Activated CD4-positive, alpha-beta T cell treated with anti-CD3 and anti-CD28 coated beads, Interleukin-2, amount 10 ng/mL, durations not matched to agents 24 days and 14 days (primary cell): ENCODE results near the gene TECPR1. TPM values are rescaled to one million over a fixed set of nuclear protein-coding genes. Genes with fewer than 3 reads are reported as not detected.

Experiments
- DNase-seq: peaks from one replicate; pipeline ENCODE4 v3.0.0; 2022
- H3K27ac Mint-ChIP-seq: one replicate; pipeline ENCODE4 v1.8.0; 2022; ENCODE audit warnings: mild to moderate bottlenecking, mixed read lengths
- H3K27me3 Mint-ChIP-seq: one replicate; pipeline ENCODE4 v1.8.0; 2022; ENCODE audit warnings: mixed read lengths
- H3K36me3 Mint-ChIP-seq: one replicate; pipeline ENCODE4 v1.8.0; 2022; ENCODE audit warnings: low read depth, mild to moderate bottlenecking, mixed read lengths
- H3K4me1 Mint-ChIP-seq: one replicate; pipeline ENCODE4 v1.8.0; 2021; ENCODE audit warnings: mixed read lengths
- H3K4me3 Mint-ChIP-seq: one replicate; pipeline ENCODE4 v1.8.0; 2022; ENCODE audit warnings: mild to moderate bottlenecking, moderate library complexity, mixed read lengths
- H3K9me3 Mint-ChIP-seq: one replicate; pipeline ENCODE4 v1.8.0; 2021; ENCODE audit warnings: mixed read lengths
- intact Hi-C: fragments of 100-400 bp; cut with micrococcal nuclease; formaldehyde crosslinking; loops from one replicate; pipeline ENCODE4 v1.15.1; 2023
- total RNA-seq: library from RNA; stranded (reverse); gene quantifications from 2 replicates; pipeline ENCODE4 v1.2.3, GENCODE V29; 2022

TECPR1 gene
- total RNA-seq, 1 donor from 2014 or later = 43.1 TPM

DNA sequence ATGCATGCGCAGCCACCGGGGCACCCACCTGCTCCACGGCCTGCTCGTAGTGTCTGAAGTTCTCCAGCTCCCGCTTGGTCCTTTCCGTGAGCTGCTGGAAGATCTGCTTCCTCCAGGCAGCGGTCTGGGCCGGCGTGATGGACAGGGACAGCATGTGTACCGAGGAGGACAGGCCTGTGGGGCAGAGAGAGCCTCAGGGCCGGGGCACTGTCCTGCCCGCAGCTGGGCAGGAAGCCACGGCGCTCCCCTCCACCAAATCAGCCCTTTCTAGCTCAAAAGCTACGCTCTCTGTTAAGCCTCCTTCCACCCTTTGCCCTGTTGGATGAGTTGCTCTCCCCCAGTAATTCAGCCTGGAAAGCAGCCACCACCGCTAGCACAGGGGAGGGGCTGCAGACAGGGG lies 19.2 kb downstream of the TECPR1 start:
- no peaks in the 10 kb centered on the region for H3K27me3 Mint-ChIP-seq
- intact Hi-C loops = no loop called here
- H3K9me3 Mint-ChIP-seq = no peaks in the 10 kb centered on the region
- no peak overlapping the region for H3K27ac Mint-ChIP-seq
- DNase-seq = no peak
- peaks cover 24% of the 10 kb centered on the region for H3K36me3 Mint-ChIP-seq
- no peaks in the 10 kb centered on the region for H3K4me1 Mint-ChIP-seq
- H3K4me3 Mint-ChIP-seq = no peak overlapping the region

DNA sequence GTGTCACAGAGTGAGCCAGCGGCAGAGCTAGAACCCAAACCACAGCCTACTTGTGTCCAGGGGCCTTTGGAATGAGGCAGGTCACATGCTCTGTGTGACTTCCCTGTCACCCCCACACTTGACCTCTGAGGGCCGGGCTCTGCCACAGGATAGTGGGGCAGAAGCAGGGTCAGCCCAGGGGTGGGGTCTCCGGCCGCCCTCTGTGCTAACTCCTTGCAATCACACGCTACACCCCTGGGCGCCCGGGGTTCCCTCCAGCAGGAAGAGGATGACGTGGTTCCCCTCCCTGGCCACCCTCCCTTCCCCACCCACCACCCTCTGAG lies 19.8 kb downstream of the TECPR1 start:
- Mint-ChIP-seq H3K9me3 (no peaks in the 10 kb centered on the region), H3K27ac (no peak overlapping the region), H3K4me3 (no peak overlapping the region), H3K36me3 (peaks cover 26% of the 10 kb centered on the region), H3K4me1 (no peaks in the 10 kb centered on the region), H3K27me3 (no peaks in the 10 kb centered on the region)
- intact Hi-C loops = no loop called here
- DNase-seq = no peak

DNA sequence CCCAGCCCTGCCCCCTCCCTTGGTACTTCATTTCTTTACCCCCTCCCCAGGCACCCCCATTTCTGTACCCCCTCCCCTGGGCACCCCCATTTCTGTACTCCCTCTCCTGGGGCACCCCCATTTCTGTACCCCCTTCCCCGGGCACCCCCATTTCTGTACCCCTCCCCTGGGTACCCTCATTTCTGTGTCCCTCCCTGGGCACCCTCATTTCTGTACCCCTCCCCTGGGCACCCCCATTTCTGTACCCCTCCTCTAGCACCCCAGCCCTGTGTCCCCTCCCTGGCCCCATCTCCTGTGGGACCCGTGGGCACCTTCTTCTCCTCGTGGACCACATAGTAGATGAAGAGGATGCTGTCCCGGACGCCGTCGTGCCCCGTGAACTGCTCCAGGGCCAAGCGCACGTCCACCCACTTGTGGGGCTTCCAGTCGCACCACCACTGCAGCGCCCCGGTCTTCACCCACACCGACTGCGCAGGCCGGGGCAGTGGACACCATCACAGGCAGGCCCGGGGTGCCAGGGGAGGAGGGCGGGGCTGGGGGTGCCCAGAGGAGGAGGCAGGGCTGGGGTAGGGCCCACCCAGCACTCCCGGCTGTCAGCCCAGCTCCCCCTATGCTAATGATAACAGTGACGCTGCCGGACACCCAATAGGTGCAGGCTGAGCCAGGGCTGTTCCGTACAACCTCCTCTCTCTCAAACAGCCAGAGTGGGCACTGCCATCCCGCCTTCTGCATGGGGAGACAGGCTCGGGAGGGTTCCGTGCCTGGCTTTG lies 20.4 kb downstream of the TECPR1 start:
- Mint-ChIP-seq H3K27me3 (no peaks in the 10 kb centered on the region), H3K9me3 (no peaks in the 10 kb centered on the region), H3K4me3 (no peak overlapping the region), H3K4me1 (no peaks in the 10 kb centered on the region), H3K27ac (no peak overlapping the region), H3K36me3 (peaks cover 25% of the 10 kb centered on the region)
- DNase-seq = no peak
- intact Hi-C loops = no loop called here

DNA sequence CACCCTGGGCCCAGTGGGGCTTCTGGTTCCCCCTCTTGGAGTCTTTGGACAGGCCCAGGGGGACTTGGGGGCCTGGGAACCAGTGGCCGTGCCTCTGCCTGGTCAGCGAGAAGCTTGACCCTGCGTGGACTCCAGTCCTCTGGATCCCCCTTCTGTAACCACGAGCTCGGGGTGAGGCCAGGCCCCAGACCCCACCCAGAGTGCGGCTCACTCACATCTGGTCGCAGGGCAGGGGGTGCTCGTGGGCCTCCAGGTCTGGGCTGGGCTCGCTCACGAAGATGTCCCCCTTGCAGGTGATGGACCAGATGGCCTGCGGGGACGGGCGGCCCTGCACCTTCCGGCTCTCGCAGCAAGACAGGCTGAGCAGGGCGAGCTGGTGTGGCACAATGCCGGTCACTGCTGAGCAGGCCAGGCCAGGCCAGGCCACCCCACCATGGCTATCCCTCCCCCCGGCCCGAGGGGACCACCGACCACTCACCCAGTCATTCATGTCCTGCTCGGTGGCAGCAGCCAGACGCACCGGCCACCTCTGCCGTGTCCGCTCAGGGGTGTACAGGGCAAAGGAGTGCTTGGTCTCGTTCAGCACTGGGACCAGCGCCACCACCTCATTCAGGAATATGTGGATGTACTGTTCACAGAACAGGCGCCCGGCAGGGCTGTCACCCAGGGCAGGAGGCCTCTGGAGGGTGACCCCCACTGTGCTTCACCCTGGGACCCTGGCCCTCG lies 21.1 kb downstream of the TECPR1 start:
- H3K4me1 Mint-ChIP-seq = no peaks in the 10 kb centered on the region
- H3K27me3 Mint-ChIP-seq = no peaks in the 10 kb centered on the region
- intact Hi-C loops = no loop called here
- no peak overlapping the region for H3K4me3 Mint-ChIP-seq
- no peak overlapping the region for H3K27ac Mint-ChIP-seq
- peaks cover 27% of the 10 kb centered on the region for H3K36me3 Mint-ChIP-seq
- no peak for DNase-seq
- no peaks in the 10 kb centered on the region for H3K9me3 Mint-ChIP-seq

DNA sequence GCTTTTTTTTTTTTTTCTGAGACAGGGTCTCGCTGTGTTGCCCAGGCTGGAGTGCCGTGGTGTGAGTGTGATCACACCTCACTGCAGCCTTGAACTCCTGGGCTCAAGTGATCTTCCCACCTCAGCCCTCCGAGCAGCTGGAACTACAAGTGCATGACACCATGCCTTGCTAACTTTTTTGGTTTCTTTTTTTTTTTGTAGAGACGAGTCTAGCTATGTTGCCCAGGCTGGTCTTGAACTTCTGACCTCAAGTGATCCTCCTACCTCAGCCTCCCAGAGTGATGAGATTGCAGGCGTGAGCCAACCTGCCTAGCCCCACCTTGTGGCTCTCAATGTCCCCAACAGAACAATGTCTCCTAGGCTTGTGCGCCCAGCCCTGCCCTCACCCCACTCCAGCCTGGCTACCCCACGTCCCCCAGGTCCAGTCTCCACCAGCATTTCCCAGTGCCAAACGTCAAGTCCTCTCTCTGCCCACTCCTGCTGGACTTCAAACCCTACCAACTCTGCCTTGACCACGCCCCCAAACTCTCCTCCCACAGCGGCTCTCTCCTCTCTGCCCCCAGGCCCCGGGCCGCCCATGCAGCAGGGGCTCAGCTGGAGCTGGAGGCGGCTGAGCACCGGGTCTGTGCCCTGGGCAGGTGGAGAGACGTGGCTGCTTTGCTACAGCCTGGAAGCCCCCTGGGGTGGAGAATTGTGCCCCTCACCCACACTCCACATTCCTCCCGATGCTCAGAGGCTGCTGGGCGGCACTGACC lies 21.9 kb downstream of the TECPR1 start:
- no peaks in the 10 kb centered on the region for H3K27me3 Mint-ChIP-seq
- intact Hi-C loops = no loop called here
- no peak overlapping the region for H3K4me3 Mint-ChIP-seq
- DNase-seq = no peak
- H3K9me3 Mint-ChIP-seq = no peaks in the 10 kb centered on the region
- H3K4me1 Mint-ChIP-seq = no peaks in the 10 kb centered on the region
- no peak overlapping the region for H3K27ac Mint-ChIP-seq
- H3K36me3 Mint-ChIP-seq = peaks cover 27% of the 10 kb centered on the region

DNA sequence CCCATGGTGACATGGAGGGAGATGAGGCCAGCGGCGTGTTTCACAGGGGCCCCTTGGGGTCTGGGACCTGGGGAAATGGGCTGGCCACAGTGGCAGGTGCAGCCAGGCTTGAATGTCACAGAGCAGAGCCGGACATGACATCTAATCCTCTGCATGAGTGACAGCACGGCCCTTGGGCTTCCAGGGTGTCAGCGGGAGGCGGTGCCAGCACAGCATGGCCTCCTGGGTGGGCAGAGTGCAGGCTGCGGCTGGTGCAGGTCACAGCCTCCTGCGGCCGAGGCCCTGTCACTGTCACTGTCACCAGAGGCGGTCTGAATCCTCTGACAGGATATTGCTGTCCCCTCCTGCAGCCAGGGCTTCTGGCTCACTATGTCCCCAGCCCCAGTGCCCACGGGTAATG lies 22.6 kb downstream of the TECPR1 start:
- intact Hi-C loops = no loop called here
- H3K27ac Mint-ChIP-seq = no peak overlapping the region
- no peak for DNase-seq
- H3K4me3 Mint-ChIP-seq = no peak overlapping the region
- H3K36me3 Mint-ChIP-seq = peaks cover 22% of the 10 kb centered on the region
- no peaks in the 10 kb centered on the region for H3K9me3 Mint-ChIP-seq
- H3K4me1 Mint-ChIP-seq = no peaks in the 10 kb centered on the region
- H3K27me3 Mint-ChIP-seq = no peaks in the 10 kb centered on the region

DNA sequence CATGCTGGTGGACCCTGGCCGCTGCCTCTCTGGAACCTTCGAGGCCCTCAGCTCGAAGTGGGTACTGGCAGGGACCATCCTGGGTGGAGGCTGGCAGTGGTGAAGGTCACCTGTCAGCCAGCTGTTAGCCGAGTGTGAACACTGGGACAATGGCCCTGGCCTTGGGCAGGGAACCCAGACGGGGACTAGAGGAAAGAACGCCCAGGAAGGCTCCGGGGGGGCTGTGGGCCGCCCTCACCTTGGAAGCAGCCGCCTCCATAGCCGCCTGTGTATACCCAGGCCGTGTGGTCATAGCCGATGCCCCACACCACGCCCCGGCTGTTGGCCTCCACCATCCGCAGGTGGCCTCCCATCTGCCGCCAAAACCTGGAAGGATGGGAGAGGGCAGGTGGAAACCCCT lies 23.2 kb downstream of the TECPR1 start:
- Mint-ChIP-seq H3K4me1 (no peaks in the 10 kb centered on the region), H3K27ac (no peak overlapping the region), H3K9me3 (no peaks in the 10 kb centered on the region), H3K27me3 (no peaks in the 10 kb centered on the region), H3K4me3 (no peak overlapping the region), H3K36me3 (peaks cover 20% of the 10 kb centered on the region)
- no peak for DNase-seq
- intact Hi-C loops = no loop called here

DNA sequence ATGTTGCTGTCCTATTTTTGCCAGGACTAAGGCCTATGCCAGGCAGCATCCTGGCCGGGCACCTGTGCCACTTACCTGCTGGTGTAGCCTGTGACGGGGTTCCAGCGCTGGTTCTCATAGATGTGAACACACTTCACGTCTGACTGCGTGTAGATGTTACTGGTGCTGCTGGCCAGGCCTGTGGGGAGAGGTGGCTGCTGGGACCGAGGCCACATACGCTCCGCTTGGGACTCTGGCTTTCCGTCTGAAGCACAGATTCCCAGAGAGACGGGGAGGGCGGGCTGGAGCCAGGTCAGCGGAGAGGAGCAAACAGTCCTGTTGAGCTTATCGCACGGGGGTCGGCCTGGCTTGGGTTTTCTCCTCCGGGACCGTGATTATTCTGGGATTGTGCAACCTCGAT lies 24.1 kb downstream of the TECPR1 start:
- no peak overlapping the region for H3K27ac Mint-ChIP-seq
- H3K36me3 Mint-ChIP-seq = peaks cover 21% of the 10 kb centered on the region
- intact Hi-C loops = no loop called here
- H3K9me3 Mint-ChIP-seq = no peaks in the 10 kb centered on the region
- DNase-seq = no peak
- no peaks in the 10 kb centered on the region for H3K4me1 Mint-ChIP-seq
- no peaks in the 10 kb centered on the region for H3K27me3 Mint-ChIP-seq
- H3K4me3 Mint-ChIP-seq = no peak overlapping the region

DNA sequence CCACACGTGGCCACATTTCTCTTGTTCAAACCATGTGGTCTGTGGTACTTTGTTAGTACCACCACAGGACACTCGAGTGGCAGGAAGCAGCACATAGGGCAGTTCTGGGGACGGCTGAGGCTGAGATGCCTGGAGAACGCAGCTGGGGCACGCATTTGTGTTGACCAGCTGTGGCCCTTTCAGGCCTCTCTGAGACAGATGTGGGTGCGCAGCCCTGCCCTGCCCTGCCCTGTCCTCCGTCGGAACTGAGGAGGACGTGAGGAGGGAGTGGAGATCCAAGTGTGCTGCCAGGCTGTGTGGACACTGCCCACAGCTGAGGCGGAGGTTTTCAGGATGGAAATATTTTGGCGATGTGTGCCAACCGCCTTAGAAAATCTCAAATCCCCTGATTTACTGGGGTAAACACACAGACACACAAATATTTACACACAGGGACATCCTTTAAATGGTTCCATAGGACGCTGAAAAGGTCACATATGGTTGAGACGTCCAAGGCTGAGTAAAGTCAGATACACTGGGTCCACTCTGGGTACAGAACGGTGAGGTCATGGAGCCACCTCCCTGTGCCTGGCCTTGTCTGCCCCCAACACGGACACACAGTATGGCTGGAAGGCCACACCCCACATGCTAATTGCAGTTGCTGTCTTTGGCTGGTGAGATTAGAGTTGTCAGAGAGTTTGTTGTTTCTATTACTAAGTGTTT lies 26.0 kb downstream of the TECPR1 start:
- no peaks in the 10 kb centered on the region for H3K4me1 Mint-ChIP-seq
- no peak overlapping the region for H3K4me3 Mint-ChIP-seq
- intact Hi-C loops = no loop called here
- H3K9me3 Mint-ChIP-seq = no peaks in the 10 kb centered on the region
- H3K36me3 Mint-ChIP-seq = peaks cover 27% of the 10 kb centered on the region
- no peak for DNase-seq
- no peak overlapping the region for H3K27ac Mint-ChIP-seq
- no peaks in the 10 kb centered on the region for H3K27me3 Mint-ChIP-seq

DNA sequence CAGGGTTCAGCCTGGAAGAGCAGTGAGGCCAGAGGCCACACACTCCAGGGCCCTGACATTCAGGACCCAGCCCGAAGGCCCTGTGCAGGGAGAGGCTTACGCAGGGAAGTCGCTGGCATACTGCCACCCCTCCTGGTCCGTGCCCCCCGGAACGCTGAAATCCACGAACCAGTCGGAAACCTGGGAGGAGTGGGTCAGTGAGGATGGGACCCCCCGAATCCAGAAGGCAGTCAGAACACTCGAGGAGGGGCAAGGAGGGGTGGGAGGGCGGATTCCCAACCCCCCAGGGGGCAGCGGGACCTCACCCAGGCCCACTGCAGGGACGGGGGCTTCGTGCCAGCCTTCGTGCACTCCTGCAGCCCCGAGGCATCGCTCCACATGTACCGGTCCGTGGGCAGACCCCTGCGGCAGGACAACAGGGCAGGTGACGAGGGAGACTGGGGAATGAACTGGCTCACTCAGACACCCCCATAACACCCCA lies 27.3 kb downstream of the TECPR1 start:
- H3K9me3 Mint-ChIP-seq = no peaks in the 10 kb centered on the region

DNA sequence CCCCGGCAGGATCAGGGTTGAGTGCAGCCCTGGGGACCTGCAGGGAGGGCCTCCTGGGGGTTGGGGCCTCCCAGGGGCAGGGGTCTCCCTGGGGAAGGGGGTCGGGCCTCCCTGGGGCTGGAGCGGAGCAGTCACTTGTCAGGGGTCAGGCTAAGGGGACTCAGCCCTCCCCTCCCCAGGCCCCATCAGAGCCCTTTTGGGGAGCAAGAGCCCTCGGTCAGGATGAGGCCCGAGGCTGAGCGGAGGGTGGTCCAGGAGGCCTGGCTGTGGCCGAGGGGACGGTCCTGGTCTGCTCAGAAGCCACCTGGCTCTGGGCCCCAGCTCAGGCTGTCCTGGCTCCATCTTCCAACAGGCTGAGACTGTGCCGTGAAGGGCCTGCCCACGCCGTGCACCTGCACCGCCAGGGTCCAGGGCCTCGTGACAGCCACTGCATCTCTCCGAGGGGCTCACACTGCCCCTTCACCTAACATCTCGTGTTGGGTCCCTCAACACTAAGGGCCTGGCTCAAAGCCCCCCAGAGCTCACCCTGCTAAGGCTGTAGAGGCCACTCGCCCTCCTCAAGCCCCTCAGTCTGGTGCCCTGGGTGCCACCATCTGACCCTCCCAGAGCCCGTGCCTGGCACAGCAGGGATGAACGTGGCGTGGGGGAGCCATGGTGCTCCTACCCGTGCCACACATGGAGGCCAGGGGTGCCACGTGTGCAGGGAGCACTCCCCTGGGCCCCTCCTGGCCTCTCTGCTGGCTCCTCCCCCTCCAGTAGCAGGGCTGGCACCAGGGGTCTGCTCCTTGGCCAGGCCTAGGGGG lies 27.9 kb downstream of the TECPR1 start:
- intact Hi-C loops = no loop called here
- H3K27ac Mint-ChIP-seq = no peak overlapping the region
- DNase-seq = no peak
- no peaks in the 10 kb centered on the region for H3K27me3 Mint-ChIP-seq
- H3K9me3 Mint-ChIP-seq = no peaks in the 10 kb centered on the region
- H3K36me3 Mint-ChIP-seq = peaks cover 27% of the 10 kb centered on the region
- peaks cover 3% of the 10 kb centered on the region for H3K4me1 Mint-ChIP-seq
- no peak overlapping the region for H3K4me3 Mint-ChIP-seq

More for the DNA sequence above, 27.3 kb downstream of the TECPR1 start:
- Mint-ChIP-seq H3K36me3 (peaks cover 24% of the 10 kb centered on the region), H3K4me3 (no peak overlapping the region), H3K4me1 (no peaks in the 10 kb centered on the region), H3K27ac (no peak overlapping the region), H3K27me3 (no peaks in the 10 kb centered on the region)
- DNase-seq = no peak
- intact Hi-C loops = no loop called here

DNA sequence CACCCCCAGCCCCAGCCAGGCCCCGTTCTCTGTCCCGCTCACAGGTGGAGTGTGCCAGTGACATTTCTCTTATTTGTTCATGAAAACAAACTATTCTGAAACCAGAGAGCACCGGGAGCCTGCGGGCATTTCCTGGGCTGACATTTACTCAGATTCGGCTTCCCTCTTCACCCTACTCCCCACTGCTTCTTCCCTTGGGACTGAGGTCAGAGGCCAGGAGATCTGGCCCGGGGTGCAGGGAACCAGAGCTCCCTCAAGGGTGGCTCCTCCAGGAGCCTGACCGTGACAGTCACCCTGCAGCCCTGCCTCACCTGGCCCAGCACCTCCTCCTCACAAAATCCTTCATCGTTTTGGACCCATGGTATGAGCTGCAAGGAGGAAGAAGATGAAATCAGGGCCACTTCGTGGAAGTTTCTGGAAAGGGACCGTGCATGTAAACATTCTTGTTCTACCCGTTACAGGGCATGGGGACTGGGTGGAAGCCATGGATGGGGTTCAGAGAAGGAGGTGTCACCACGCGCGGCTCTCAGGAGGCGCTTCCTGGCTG lies 28.6 kb downstream of the TECPR1 start:
- DNase-seq = no peak
- H3K9me3 Mint-ChIP-seq = no peaks in the 10 kb centered on the region
- H3K27me3 Mint-ChIP-seq = no peaks in the 10 kb centered on the region
- H3K4me3 Mint-ChIP-seq = no peak overlapping the region
- peaks cover 31% of the 10 kb centered on the region for H3K36me3 Mint-ChIP-seq
- H3K27ac Mint-ChIP-seq = no peak overlapping the region
- H3K4me1 Mint-ChIP-seq = peaks cover 6% of the 10 kb centered on the region
- intact Hi-C loops = no loop called here
